Measurements from ENCODE around the gene EIF3K.
A peak's percentile ranks its signal among the peaks of the same experiment; 100 is the strongest.
"Not testable (repeated sequence)": the region's sequence is repeated elsewhere in the genome, so short reads cannot be mapped to it uniquely, and the experiment has no call there.

EIF3K gene

GRCh38 chr19:38618590-38619360, at the start of gene EIF3K:
Gene EIF3K, plus strand, starts transcription at chr19:38619188. Its CDS starts 81 bp downstream, at chr19:38619269.
- peak; percentile 99 for DNase-seq (ENCODE audit: low read depth)

GRCh38 chr19:38569368-38569983, 49.5 kb upstream of the EIF3K start:
- no peak for DNase-seq (ENCODE audit: low read depth)

- no peak for DNase-seq (ENCODE audit: low read depth)
Measured at GRCh38 chr19:38571682-38572081, 47.3 kb upstream of the EIF3K start.

- DNase-seq (ENCODE audit: low read depth), result no peak
Measured at GRCh38 chr19:38577826-38578225, 41.2 kb upstream of the EIF3K start.

- DNase-seq (ENCODE audit: low read depth), result not testable (repeated sequence)
Measured at GRCh38 chr19:38579304-38579703, 39.7 kb upstream of the EIF3K start.

GRCh38 chr19:38580080-38580479, 38.9 kb upstream of the EIF3K start:
- DNase-seq (ENCODE audit: low read depth), result no peak

- no peak for DNase-seq (ENCODE audit: low read depth)
Measured at GRCh38 chr19:38583219-38583984, 35.6 kb upstream of the EIF3K start.

- no peak for DNase-seq (ENCODE audit: low read depth)
Measured at GRCh38 chr19:38583985-38584305, 35.0 kb upstream of the EIF3K start.

- no peak for DNase-seq (ENCODE audit: low read depth)
Measured at GRCh38 chr19:38587562-38587961, 31.4 kb upstream of the EIF3K start.

- no peak for DNase-seq (ENCODE audit: low read depth)
Measured at GRCh38 chr19:38588041-38588440, 30.9 kb upstream of the EIF3K start.

- DNase-seq (ENCODE audit: low read depth), result no peak
Measured at GRCh38 chr19:38592940-38593339, 26.0 kb upstream of the EIF3K start.

GRCh38 chr19:38596057-38596981, 22.7 kb upstream of the EIF3K start:
- no peak for DNase-seq (ENCODE audit: low read depth)

GRCh38 chr19:38597075-38597474, 21.9 kb upstream of the EIF3K start:
- no peak for DNase-seq (ENCODE audit: low read depth)

- DNase-seq (ENCODE audit: low read depth), result no peak
Measured at GRCh38 chr19:38599722-38600121, 19.3 kb upstream of the EIF3K start.

- not testable (repeated sequence) for DNase-seq (ENCODE audit: low read depth)
Measured at GRCh38 chr19:38602856-38603255, 16.1 kb upstream of the EIF3K start.

- DNase-seq (ENCODE audit: low read depth), result no peak
Measured at GRCh38 chr19:38606131-38606530, 12.9 kb upstream of the EIF3K start.

GRCh38 chr19:38614289-38614688, 4.7 kb upstream of the EIF3K start:
- DNase-seq (ENCODE audit: low read depth), result no peak

- DNase-seq (ENCODE audit: low read depth), result no peak
Measured at GRCh38 chr19:38615007-38615581, 3.9 kb upstream of the EIF3K start.

- DNase-seq (ENCODE audit: low read depth), result no peak
Measured at GRCh38 chr19:38616265-38616664, 2.7 kb upstream of the EIF3K start.

GRCh38 chr19:38617283-38617763, 1.7 kb upstream of the EIF3K start:
- no peak for DNase-seq (ENCODE audit: low read depth)

All from activated T-cell treated with anti-CD3 and anti-CD28 coated beads for 1 hour (primary cell).